Urinary bladder (tissue), 4 donors: ENCODE results near the gene CDC42EP3. TPM values are rescaled to one million over a fixed set of nuclear protein-coding genes. Genes with fewer than 3 reads are reported as not detected.

Experiments used
- DNase-seq: peaks from one replicate; pipeline ENCODE4 v3.0.0-alpha.2; 2015; ENCODE audit errors: extremely low spot score
- H3K27ac ChIP-seq: one replicate; pipeline ENCODE4 v1.5.1; 2013; ENCODE audit warnings: low read depth, mild to moderate bottlenecking, moderate library complexity
- H3K36me3 ChIP-seq: one replicate; pipeline ENCODE4 v1.6.1; 2013; ENCODE audit warnings: mild to moderate bottlenecking, moderate library complexity; ENCODE audit not compliant: insufficient read depth
- H3K4me1 ChIP-seq: one replicate; pipeline ENCODE4 v1.6.1; 2013; ENCODE audit warnings: mild to moderate bottlenecking, moderate library complexity; ENCODE audit not compliant: insufficient read depth
- H3K4me3 ChIP-seq: one replicate; pipeline ENCODE4 v1.5.1; 2013; ENCODE audit warnings: low read depth, low read length
- WGBS: extraction: QIAGEN DNeasy Blood & Tissue Kit; methylation state at CpG from one replicate; pipeline ENCODE4 v1.1.7; 2013; 5-methylcytosine and 5-hydroxymethylcytosine counted together
- polyA plus RNA-seq: library from polyadenylated mRNA; stranded (reverse); fragments of 200-250 nt; gene quantifications from one replicate; pipeline ENCODE4 v1.2.3, GENCODE V29; 2013
- total RNA-seq: library from RNA; depleted of rRNA; stranded (reverse); fragments of >200 nt; gene quantifications from one replicate; pipeline ENCODE4 v1.2.3, GENCODE V29; 2014
- donor health status: healthy with polysubstance abuse.
- donor health status: healthy.

The CDC42EP3 gene
- total and polyA plus RNA-seq, 2 donors, result 34.3 to 94.1 TPM

DNA sequence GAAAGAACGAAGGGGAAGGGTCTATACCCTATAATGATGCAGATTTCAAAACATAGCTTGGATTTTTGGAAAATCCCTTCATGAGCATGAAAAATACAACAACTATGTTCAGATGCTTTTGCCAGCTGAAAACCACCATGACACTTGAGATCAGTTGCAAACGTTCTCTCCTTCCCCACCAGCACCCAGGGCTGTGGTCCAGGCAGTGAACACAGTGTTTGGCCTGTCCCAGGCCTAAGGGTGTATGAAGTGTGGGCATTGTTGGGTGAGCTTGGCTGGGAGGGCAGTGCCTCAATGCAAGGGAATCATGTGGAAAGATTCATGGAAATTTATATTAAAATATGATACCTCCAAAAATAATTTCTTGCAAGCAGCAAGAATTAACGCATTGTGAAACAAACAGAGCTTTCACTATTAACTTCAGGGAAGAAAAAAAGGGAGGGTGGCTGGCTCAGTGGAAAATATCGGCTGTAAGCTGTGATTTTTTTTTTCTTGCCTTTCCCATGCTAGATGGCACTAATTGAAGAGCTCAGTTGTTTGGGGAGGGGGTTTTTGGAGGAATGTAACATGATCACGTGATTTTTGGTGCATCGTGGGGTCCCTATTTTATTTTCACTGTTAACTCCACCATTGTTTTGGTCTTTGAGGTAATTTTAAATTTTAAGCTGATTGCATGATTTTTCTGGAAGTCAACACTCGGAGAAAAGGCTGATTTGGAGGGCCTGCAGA lies 52.0 kb downstream of the CDC42EP3 start:
- no peak for DNase-seq
- Histone ChIP-seq H3K4me1 (no peaks in the 10 kb centered on the region), H3K27ac (no peak overlapping the region), H3K4me3 (no peak overlapping the region), H3K36me3 (no peaks in the 10 kb centered on the region)
- 81% methylated on average over 7 of the region's 7 CpGs for WGBS

DNA sequence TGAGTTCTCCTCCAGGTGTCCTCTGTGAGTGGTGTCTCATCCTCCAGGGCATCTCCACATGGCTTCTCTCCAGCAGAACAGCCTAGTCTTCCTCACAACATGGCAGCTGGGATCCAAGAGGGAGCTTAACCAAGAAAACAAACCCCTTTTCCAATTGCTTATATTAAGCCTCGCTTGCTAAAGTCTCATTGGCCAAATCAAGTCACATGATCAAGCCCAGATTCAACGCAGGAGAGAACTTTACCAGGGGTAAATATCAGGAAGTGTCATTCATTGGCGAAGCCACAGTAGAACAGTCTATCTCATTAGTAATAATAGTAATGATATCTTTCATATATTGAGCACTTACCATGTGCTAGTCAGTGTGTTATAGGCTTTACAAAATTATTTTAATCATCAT lies 53.1 kb downstream of the CDC42EP3 start:
- DNase-seq, result no peak
- Histone ChIP-seq H3K36me3 (no peaks in the 10 kb centered on the region), H3K4me3 (no peak overlapping the region), H3K27ac (no peak overlapping the region), H3K4me1 (no peaks in the 10 kb centered on the region)
- WGBS, result 91% methylated on average over 3 of the region's 3 CpGs

GRCh38 chr2:37617119-37617892 lies 54.1 kb downstream of the CDC42EP3 start:
- Histone ChIP-seq H3K27ac (no peak overlapping the region), H3K36me3 (no peaks in the 10 kb centered on the region), H3K4me3 (no peak overlapping the region), H3K4me1 (no peaks in the 10 kb centered on the region)
- 94% methylated on average over 14 of the region's 14 CpGs for WGBS
- DNase-seq, result no peak

- Histone ChIP-seq H3K27ac (no peak overlapping the region), H3K4me1 (no peaks in the 10 kb centered on the region), H3K36me3 (no peaks in the 10 kb centered on the region), H3K4me3 (no peak overlapping the region)
- 45% methylated on average over 2 of the region's 2 CpGs for WGBS
- DNase-seq, result no peak
Measured at GRCh38 chr2:37616677-37617005, 54.8 kb downstream of the CDC42EP3 start.

GRCh38 chr2:37615804-37616676 lies 55.4 kb downstream of the CDC42EP3 start:
- H3K4me3 ChIP-seq, result no peak overlapping the region
- no peaks in the 10 kb centered on the region for H3K36me3 ChIP-seq
- no peak for DNase-seq
- H3K27ac ChIP-seq, result no peak overlapping the region
- 71% methylated on average over 6 of the region's 6 CpGs for WGBS
- H3K4me1 ChIP-seq, result no peaks in the 10 kb centered on the region

DNA sequence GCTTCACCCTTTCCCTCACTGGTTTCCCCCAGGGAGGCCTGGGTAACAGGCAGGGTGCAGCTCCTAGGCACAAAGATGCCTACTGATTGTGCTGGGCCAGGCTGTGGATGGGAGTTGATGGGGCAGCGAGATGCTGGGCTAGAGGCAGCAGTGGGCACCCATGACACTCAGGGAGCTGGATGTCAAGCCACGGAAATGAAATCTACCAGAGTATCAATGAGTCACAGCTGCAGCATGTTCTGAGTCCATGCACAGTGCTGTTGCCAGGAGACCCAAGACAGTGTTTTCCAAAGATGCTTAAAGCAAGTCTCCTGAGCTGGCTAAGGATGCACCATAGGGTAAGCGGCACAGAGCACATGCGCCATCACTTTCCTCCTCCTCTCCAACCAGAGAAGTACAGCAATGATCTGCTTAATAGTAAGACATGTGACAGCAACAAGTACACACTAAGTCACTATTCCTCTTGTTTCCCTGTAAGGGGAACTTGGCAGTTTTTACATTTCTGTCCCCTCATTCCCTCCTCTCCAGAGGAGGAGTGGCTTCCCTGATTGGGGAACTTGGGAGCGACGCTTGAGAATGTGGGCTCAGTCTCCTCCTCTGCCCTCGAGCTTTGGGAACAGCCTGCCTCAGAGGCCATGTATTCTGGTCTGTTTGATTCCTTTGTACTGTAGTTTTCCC lies 57.2 kb downstream of the CDC42EP3 start:
- WGBS, result 52% methylated on average over 7 of the region's 7 CpGs
- no peak overlapping the region for H3K27ac ChIP-seq

GRCh38 chr2:37612382-37612781 lies 59.1 kb downstream of the CDC42EP3 start:
- Histone ChIP-seq H3K27ac (no peak overlapping the region), H3K36me3 (no peaks in the 10 kb centered on the region), H3K4me3 (no peak overlapping the region), H3K4me1 (no peaks in the 10 kb centered on the region)
- WGBS, result 67% methylated on average over 4 of the region's 4 CpGs
- DNase-seq, result no peak

More for the DNA sequence above, 57.2 kb downstream of the CDC42EP3 start:
- Histone ChIP-seq H3K36me3 (no peaks in the 10 kb centered on the region), H3K4me3 (no peak overlapping the region), H3K4me1 (no peaks in the 10 kb centered on the region)
- no peak for DNase-seq

- WGBS, result 39% methylated on average over 5 of the region's 5 CpGs
- Histone ChIP-seq H3K27ac (no peak overlapping the region), H3K4me3 (no peak overlapping the region), H3K36me3 (no peaks in the 10 kb centered on the region), H3K4me1 (no peaks in the 10 kb centered on the region)
- peak; percentile 59 for DNase-seq
Measured at GRCh38 chr2:37610638-37611289, 60.7 kb downstream of the CDC42EP3 start.

GRCh38 chr2:37609782-37610181 lies 61.7 kb downstream of the CDC42EP3 start:
- DNase-seq, result no peak
- no peaks in the 10 kb centered on the region for H3K36me3 ChIP-seq
- H3K27ac ChIP-seq, result no peak overlapping the region
- 87% methylated on average over 6 of the region's 6 CpGs for WGBS
- no peaks in the 10 kb centered on the region for H3K4me1 ChIP-seq
- no peak overlapping the region for H3K4me3 ChIP-seq

- no peak for DNase-seq
- Histone ChIP-seq H3K27ac (no peak overlapping the region), H3K4me3 (no peak overlapping the region), H3K36me3 (no peaks in the 10 kb centered on the region), H3K4me1 (no peaks in the 10 kb centered on the region)
Measured at GRCh38 chr2:37604716-37605115, 66.7 kb downstream of the CDC42EP3 start.

GRCh38 chr2:37602702-37603101 lies 68.7 kb downstream of the CDC42EP3 start:
- no peak overlapping the region for H3K27ac ChIP-seq
- H3K4me1 ChIP-seq, result no peaks in the 10 kb centered on the region
- no peak for DNase-seq
- H3K36me3 ChIP-seq, result no peaks in the 10 kb centered on the region
- H3K4me3 ChIP-seq, result no peak overlapping the region

- H3K4me1 ChIP-seq, result no peaks in the 10 kb centered on the region
- H3K36me3 ChIP-seq, result no peaks in the 10 kb centered on the region
- no peak overlapping the region for H3K27ac ChIP-seq
- H3K4me3 ChIP-seq, result no peak overlapping the region
- no peak for DNase-seq
- WGBS, result 70% methylated on average over 2 of the region's 2 CpGs
Measured at GRCh38 chr2:37602040-37602439, 69.4 kb downstream of the CDC42EP3 start.

DNA sequence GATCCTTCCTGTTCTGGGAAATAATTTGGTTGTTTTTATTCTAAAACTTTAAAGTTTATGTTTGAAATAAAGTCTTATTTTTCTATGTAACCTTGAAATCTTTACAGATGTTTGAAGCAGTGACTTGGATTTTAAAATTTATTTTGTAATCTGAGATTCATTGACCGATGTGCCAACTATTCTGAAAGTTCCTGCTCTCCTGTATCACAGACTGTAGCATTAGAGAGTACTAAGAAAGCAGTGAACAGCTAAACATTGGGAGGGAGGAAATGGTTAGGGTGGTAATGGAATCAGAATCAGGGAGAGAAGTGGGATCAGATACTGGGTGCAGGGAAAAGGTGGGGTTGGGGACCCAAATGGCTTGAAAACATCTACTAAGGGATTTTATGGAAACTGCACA lies 69.9 kb downstream of the CDC42EP3 start:
- Histone ChIP-seq H3K4me1 (no peaks in the 10 kb centered on the region), H3K36me3 (no peaks in the 10 kb centered on the region), H3K4me3 (no peak overlapping the region), H3K27ac (no peak overlapping the region)
- 60% methylated on average over 1 of the region's 1 CpG for WGBS
- no peak for DNase-seq
